SK-N-SH treated with all-trans-retinoic acid at 6 μM for 48 hours (cell line): Measurements from ENCODE around the gene NR1D2.

Experiments
- GLIS3 ChIP-seq: fragments of 250-450 bp; sonication (Bioruptor Pico); IDR thresholded peaks from 2 replicates; pipeline ENCODE4 v1.5.0; 2020; ENCODE audit warnings: mild to moderate bottlenecking, moderate library complexity
- OSR1 ChIP-seq: fragments of 250-450 bp; sonication (Bioruptor Pico); IDR thresholded peaks from 2 replicates; pipeline ENCODE4 v1.8.0; 2022; ENCODE audit warnings: moderate library complexity, mild to moderate bottlenecking, inconsistent platforms
- TF ChIP-seq, protein P1 (sequence below): fragments of 250-450 bp; sonication (Bioruptor Pico); IDR thresholded peaks from 2 replicates; pipeline ENCODE4 v1.5.0; 2020; ENCODE audit warnings: mild to moderate bottlenecking, moderate library complexity
- TF ChIP-seq, protein P2 (sequence below): fragments of 250-450 bp; sonication (Bioruptor Pico); IDR thresholded peaks from 2 replicates; pipeline ENCODE4 v1.5.1; 2021; ENCODE audit warnings: mild to moderate bottlenecking, moderate library complexity
- TF ChIP-seq, protein P3 (sequence below): fragments of 250-450 bp; sonication (Bioruptor Pico); IDR thresholded peaks from 2 replicates; pipeline ENCODE4 v1.8.0; 2021; ENCODE audit warnings: low read depth, mild to moderate bottlenecking, moderate library complexity, borderline replicate concordance

Gene NR1D2

DNA sequence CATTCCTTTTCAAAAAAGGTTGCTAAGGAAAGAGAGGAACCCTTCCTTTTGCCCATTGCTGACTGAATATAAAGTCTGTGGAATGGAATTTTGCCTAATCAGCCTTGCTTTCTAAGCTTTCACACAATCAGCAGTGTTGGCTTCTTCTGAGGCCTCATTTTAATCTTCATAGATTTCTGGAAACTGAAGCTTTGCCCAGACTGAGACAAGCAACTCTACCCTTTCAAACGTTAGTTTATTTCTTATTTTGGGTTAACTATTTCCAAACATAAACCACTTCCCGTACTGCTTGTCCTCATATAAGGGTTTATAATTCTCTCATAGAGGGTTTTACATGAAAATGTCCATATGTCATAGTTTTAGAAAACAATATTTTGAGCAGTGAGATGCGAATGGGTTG is 82.9 kb downstream of the NR1D2 start (continued):
- TF ChIP-seq, protein P1, sequence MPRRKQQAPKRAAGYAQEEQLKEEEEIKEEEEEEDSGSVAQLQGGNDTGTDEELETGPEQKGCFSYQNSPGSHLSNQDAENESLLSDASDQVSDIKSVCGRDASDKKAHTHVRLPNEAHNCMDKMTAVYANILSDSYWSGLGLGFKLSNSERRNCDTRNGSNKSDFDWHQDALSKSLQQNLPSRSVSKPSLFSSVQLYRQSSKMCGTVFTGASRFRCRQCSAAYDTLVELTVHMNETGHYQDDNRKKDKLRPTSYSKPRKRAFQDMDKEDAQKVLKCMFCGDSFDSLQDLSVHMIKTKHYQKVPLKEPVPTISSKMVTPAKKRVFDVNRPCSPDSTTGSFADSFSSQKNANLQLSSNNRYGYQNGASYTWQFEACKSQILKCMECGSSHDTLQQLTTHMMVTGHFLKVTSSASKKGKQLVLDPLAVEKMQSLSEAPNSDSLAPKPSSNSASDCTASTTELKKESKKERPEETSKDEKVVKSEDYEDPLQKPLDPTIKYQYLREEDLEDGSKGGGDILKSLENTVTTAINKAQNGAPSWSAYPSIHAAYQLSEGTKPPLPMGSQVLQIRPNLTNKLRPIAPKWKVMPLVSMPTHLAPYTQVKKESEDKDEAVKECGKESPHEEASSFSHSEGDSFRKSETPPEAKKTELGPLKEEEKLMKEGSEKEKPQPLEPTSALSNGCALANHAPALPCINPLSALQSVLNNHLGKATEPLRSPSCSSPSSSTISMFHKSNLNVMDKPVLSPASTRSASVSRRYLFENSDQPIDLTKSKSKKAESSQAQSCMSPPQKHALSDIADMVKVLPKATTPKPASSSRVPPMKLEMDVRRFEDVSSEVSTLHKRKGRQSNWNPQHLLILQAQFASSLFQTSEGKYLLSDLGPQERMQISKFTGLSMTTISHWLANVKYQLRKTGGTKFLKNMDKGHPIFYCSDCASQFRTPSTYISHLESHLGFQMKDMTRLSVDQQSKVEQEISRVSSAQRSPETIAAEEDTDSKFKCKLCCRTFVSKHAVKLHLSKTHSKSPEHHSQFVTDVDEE (CRISPR knock-in tag), result no peak
- TF ChIP-seq, protein P2, sequence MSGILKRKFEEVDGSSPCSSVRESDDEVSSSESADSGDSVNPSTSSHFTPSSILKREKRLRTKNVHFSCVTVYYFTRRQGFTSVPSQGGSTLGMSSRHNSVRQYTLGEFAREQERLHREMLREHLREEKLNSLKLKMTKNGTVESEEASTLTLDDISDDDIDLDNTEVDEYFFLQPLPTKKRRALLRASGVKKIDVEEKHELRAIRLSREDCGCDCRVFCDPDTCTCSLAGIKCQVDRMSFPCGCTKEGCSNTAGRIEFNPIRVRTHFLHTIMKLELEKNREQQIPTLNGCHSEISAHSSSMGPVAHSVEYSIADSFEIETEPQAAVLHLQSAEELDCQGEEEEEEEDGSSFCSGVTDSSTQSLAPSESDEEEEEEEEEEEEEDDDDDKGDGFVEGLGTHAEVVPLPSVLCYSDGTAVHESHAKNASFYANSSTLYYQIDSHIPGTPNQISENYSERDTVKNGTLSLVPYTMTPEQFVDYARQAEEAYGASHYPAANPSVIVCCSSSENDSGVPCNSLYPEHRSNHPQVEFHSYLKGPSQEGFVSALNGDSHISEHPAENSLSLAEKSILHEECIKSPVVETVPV, result no peak
- TF ChIP-seq GLIS3 (CRISPR knock-in tag) (no peak), OSR1 (CRISPR knock-in tag) (no peak)
- TF ChIP-seq, protein P3, sequence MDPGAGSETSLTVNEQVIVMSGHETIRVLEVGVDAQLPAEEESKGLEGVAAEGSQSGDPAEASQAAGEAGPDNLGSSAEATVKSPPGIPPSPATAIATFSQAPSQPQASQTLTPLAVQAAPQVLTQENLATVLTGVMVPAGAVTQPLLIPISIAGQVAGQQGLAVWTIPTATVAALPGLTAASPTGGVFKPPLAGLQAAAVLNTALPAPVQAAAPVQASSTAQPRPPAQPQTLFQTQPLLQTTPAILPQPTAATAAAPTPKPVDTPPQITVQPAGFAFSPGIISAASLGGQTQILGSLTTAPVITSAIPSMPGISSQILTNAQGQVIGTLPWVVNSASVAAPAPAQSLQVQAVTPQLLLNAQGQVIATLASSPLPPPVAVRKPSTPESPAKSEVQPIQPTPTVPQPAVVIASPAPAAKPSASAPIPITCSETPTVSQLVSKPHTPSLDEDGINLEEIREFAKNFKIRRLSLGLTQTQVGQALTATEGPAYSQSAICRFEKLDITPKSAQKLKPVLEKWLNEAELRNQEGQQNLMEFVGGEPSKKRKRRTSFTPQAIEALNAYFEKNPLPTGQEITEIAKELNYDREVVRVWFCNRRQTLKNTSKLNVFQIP (CRISPR knock-in tag), result no peak
